ENCODE data around the gene SLC18A3. TPM values are rescaled to one million over a fixed set of nuclear protein-coding genes. Genes with fewer than 3 reads are reported as not detected.

The SLC18A3 gene
- total RNA-seq, 1 experiment from 2014 or later, result 0.13 TPM

DNA sequence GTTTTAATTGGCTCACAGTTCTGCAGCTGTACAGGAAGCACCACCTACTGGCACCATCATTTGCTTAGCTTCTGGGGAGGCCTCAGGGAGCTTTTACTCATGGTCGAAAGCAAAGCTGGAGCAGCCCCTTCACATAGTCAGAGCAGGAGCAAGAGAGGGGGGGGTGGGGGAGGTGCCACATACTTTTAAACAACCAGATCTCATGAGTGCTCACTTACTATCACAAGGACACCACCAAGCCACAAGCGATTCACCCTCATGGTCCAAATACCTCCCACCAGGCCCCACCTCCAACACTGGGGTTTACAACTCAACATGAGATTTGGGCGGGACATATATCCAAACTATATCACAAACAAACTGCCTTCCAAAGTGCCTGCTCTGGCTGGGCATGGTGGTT lies 31.7 kb upstream of the SLC18A3 start:
- Mint-ChIP-seq H3K4me3 (no peak overlapping the region), H3K27me3 (ENCODE audit: low read depth) (no peaks in the 10 kb centered on the region), H3K4me1 (peaks cover 4% of the 10 kb centered on the region; the same call in 1 of the 2 replicates), H3K9me3 (no peaks in the 10 kb centered on the region), H3K36me3 (no peaks in the 10 kb centered on the region), H3K27ac (no peak overlapping the region)
- CTCF ChIA-PET, result no interaction called here
- TF ChIP-seq, protein P1, sequence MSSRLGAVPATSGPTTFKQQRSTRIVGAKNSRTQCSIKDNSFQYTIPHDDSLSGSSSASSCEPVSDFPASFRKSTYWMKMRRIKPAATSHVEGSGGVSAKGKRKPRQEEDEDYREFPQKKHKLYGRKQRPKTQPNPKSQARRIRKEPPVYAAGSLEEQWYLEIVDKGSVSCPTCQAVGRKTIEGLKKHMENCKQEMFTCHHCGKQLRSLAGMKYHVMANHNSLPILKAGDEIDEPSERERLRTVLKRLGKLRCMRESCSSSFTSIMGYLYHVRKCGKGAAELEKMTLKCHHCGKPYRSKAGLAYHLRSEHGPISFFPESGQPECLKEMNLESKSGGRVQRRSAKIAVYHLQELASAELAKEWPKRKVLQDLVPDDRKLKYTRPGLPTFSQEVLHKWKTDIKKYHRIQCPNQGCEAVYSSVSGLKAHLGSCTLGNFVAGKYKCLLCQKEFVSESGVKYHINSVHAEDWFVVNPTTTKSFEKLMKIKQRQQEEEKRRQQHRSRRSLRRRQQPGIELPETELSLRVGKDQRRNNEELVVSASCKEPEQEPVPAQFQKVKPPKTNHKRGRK (CRISPR knock-in tag; IDR thresholded peaks at IDR 0.05; ENCODE audit: borderline replicate concordance), result no peak
- TF ChIP-seq KAT7 (CRISPR knock-in tag; IDR thresholded peaks at IDR 0.05; ENCODE audit: borderline replicate concordance) (no peak), ZNF232 (CRISPR knock-in tag; IDR thresholded peaks at IDR 0.05) (no peak), NR1H2 (CRISPR knock-in tag; IDR thresholded peaks at IDR 0.05) (no peak), HMGA2 (CRISPR knock-in tag; IDR thresholded peaks at IDR 0.05) (no peak), FOXJ3 (CRISPR knock-in tag; IDR thresholded peaks at IDR 0.05; ENCODE audit: borderline replicate concordance) (no peak), NFE2L1 (CRISPR knock-in tag; IDR thresholded peaks at IDR 0.05) (no peak), ZNF416 (CRISPR knock-in tag; IDR thresholded peaks at IDR 0.05) (no peak), FOXK1 (CRISPR knock-in tag; IDR thresholded peaks at IDR 0.05) (no peak), JUN (CRISPR knock-in tag; IDR thresholded peaks at IDR 0.05) (no peak), ZNF671 (CRISPR knock-in tag; IDR thresholded peaks at IDR 0.05) (no peak), GABPB1 (CRISPR knock-in tag; IDR thresholded peaks at IDR 0.05) (no peak)
- TF ChIP-seq, protein P2, sequence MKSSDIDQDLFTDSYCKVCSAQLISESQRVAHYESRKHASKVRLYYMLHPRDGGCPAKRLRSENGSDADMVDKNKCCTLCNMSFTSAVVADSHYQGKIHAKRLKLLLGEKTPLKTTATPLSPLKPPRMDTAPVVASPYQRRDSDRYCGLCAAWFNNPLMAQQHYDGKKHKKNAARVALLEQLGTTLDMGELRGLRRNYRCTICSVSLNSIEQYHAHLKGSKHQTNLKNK (CRISPR knock-in tag; IDR thresholded peaks at IDR 0.05), result no peak
- TF ChIP-seq, protein P3, sequence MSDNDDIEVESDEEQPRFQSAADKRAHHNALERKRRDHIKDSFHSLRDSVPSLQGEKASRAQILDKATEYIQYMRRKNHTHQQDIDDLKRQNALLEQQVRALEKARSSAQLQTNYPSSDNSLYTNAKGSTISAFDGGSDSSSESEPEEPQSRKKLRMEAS (CRISPR knock-in tag; IDR thresholded peaks at IDR 0.05), result no peak
- TF ChIP-seq, protein P4, sequence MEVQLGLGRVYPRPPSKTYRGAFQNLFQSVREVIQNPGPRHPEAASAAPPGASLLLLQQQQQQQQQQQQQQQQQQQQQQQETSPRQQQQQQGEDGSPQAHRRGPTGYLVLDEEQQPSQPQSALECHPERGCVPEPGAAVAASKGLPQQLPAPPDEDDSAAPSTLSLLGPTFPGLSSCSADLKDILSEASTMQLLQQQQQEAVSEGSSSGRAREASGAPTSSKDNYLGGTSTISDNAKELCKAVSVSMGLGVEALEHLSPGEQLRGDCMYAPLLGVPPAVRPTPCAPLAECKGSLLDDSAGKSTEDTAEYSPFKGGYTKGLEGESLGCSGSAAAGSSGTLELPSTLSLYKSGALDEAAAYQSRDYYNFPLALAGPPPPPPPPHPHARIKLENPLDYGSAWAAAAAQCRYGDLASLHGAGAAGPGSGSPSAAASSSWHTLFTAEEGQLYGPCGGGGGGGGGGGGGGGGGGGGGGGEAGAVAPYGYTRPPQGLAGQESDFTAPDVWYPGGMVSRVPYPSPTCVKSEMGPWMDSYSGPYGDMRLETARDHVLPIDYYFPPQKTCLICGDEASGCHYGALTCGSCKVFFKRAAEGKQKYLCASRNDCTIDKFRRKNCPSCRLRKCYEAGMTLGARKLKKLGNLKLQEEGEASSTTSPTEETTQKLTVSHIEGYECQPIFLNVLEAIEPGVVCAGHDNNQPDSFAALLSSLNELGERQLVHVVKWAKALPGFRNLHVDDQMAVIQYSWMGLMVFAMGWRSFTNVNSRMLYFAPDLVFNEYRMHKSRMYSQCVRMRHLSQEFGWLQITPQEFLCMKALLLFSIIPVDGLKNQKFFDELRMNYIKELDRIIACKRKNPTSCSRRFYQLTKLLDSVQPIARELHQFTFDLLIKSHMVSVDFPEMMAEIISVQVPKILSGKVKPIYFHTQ (CRISPR knock-in tag; IDR thresholded peaks at IDR 0.05), result no peak
- TF ChIP-seq, protein P5, sequence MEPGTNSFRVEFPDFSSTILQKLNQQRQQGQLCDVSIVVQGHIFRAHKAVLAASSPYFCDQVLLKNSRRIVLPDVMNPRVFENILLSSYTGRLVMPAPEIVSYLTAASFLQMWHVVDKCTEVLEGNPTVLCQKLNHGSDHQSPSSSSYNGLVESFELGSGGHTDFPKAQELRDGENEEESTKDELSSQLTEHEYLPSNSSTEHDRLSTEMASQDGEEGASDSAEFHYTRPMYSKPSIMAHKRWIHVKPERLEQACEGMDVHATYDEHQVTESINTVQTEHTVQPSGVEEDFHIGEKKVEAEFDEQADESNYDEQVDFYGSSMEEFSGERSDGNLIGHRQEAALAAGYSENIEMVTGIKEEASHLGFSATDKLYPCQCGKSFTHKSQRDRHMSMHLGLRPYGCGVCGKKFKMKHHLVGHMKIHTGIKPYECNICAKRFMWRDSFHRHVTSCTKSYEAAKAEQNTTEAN (CRISPR knock-in tag; IDR thresholded peaks at IDR 0.05), result no peak
- DNase-seq (ENCODE audit: low spot score) (no peak), ATAC-seq (no peak)
- POLR2A ChIA-PET, result no interaction called here

DNA sequence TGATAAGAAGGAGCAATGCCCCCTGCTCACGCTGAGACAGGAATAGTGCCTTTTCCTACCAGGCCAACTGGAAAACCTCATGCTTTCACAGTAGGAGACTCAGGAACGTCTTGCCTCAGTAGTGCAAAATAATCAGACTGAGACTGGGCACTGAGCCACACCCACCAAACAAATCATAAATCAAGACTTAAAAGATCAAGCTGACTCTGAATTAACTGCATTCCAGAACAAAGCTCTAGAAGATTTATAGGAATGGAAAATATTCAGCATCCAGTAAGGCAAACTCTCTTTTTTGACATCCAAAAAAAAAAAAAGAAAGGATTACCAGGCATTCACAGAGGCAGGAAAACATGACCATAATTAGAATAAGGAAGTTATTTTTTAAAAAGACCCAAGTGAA lies 30.5 kb upstream of the SLC18A3 start:
- DNase-seq (ENCODE audit: low spot score) (no peak), ATAC-seq (no peak)
- Mint-ChIP-seq H3K9me3 (no peaks in the 10 kb centered on the region), H3K27ac (no peak overlapping the region), H3K4me1 (peaks cover 4% of the 10 kb centered on the region; the same call in 1 of the 2 replicates), H3K4me3 (no peak overlapping the region), H3K27me3 (ENCODE audit: low read depth) (no peaks in the 10 kb centered on the region), H3K36me3 (no peaks in the 10 kb centered on the region)
- ChIA-PET CTCF (interaction anchor here (1.1 kb wide), 1 partner anchor 14 kb away, joined by 5 read pairs; no protein-coding TSS in a partner anchor), POLR2A (no interaction called here)
- TF ChIP-seq, protein P6, sequence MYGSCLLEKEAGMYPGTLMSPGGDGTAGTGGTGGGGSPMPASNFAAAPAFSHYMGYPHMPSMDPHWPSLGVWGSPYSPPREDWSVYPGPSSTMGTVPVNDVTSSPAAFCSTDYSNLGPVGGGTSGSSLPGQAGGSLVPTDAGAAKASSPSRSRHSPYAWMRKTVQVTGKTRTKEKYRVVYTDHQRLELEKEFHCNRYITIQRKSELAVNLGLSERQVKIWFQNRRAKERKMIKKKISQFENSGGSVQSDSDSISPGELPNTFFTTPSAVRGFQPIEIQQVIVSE (CRISPR knock-in tag; IDR thresholded peaks at IDR 0.05; ENCODE audit: borderline replicate concordance), result no peak
- TF ChIP-seq NFYB (CRISPR knock-in tag; conservative IDR thresholded peaks at IDR 0.05; ENCODE audit: low read depth) (no peak), ZNF232 (CRISPR knock-in tag; IDR thresholded peaks at IDR 0.05) (no peak), FOXJ3 (CRISPR knock-in tag; IDR thresholded peaks at IDR 0.05; ENCODE audit: borderline replicate concordance) (no peak)

All from WTC11 (cell line).